ENCODE data around the gene TMEM175.

TMEM175 gene

GRCh38 chr4:885353-885752 lies 46.9 kb upstream of the TMEM175 start:
- H3K27ac Mint-ChIP-seq, result no peak overlapping the region
- TF ChIP-seq, protein P1, sequence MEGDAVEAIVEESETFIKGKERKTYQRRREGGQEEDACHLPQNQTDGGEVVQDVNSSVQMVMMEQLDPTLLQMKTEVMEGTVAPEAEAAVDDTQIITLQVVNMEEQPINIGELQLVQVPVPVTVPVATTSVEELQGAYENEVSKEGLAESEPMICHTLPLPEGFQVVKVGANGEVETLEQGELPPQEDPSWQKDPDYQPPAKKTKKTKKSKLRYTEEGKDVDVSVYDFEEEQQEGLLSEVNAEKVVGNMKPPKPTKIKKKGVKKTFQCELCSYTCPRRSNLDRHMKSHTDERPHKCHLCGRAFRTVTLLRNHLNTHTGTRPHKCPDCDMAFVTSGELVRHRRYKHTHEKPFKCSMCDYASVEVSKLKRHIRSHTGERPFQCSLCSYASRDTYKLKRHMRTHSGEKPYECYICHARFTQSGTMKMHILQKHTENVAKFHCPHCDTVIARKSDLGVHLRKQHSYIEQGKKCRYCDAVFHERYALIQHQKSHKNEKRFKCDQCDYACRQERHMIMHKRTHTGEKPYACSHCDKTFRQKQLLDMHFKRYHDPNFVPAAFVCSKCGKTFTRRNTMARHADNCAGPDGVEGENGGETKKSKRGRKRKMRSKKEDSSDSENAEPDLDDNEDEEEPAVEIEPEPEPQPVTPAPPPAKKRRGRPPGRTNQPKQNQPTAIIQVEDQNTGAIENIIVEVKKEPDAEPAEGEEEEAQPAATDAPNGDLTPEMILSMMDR (IDR thresholded peaks at IDR 0.05; ENCODE audit: unreplicated experiment in 3 of 3), result no peak
- H3K36me3 Mint-ChIP-seq (ENCODE audit: low read depth), result peaks cover 15% of the 10 kb centered on the region
- no peaks in the 10 kb centered on the region for H3K4me1 Mint-ChIP-seq
- H3K9me3 Mint-ChIP-seq, result no peaks in the 10 kb centered on the region
- no peak overlapping the region for H3K4me3 Mint-ChIP-seq
- H3K27me3 Mint-ChIP-seq (ENCODE audit: low read depth), result no peaks in the 10 kb centered on the region

DNA sequence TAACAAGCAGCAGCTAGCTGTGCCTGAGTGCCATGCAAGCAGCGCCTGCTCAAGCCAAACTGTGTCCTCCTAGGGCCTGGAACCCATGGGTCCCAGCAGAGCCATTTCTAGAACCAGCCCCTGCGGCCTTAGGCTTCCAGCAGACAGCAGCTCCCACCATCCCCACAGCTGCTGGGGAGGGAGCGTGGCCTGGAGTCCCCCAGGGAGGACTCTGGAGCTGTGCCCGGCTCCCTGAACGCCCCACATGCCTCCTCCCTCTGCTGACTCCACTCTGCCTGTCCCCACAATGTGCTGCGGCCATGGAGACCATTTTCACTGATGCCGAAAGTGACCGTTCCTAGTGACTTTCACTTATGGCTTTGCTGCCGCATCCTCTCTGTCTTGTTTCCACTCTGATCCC lies 46.0 kb upstream of the TMEM175 start:
- no peak overlapping the region for H3K27ac Mint-ChIP-seq
- H3K4me3 Mint-ChIP-seq, result no peak overlapping the region
- H3K4me1 Mint-ChIP-seq, result no peaks in the 10 kb centered on the region
- H3K36me3 Mint-ChIP-seq (ENCODE audit: low read depth), result peaks cover 15% of the 10 kb centered on the region
- no peaks in the 10 kb centered on the region for H3K27me3 Mint-ChIP-seq (ENCODE audit: low read depth)
- TF ChIP-seq, protein P1 (IDR thresholded peaks at IDR 0.05; ENCODE audit: unreplicated experiment in 3 of 3), result no peak
- no peaks in the 10 kb centered on the region for H3K9me3 Mint-ChIP-seq

GRCh38 chr4:887034-887763 lies 45.1 kb upstream of the TMEM175 start:
- H3K27me3 Mint-ChIP-seq (ENCODE audit: low read depth), result no peaks in the 10 kb centered on the region
- H3K27ac Mint-ChIP-seq, result no peak overlapping the region

DNA sequence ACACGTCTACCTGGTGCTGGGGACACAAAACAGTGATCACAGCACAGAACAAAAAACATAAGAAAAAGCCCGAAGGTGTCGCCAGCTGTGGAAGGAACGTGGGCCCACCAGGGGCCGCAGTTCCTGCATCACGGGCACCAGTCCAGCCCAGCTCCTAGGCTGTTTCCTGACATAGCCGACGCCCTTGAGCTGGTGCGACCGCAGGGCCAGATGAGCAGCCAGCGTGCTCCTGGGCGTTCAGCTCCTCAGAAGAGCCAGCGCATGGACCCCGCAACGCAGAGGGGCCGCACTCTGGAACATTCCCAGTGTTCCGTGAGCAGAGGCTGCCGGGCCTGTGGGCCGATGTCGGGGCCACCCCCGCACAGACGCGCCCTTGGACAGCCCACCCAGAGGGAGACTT lies 44.2 kb upstream of the TMEM175 start:
- no peak overlapping the region for H3K4me3 Mint-ChIP-seq
- no peaks in the 10 kb centered on the region for H3K4me1 Mint-ChIP-seq
- H3K9me3 Mint-ChIP-seq, result no peaks in the 10 kb centered on the region
- peaks cover 15% of the 10 kb centered on the region for H3K36me3 Mint-ChIP-seq (ENCODE audit: low read depth)
- no peak overlapping the region for H3K27ac Mint-ChIP-seq
- H3K27me3 Mint-ChIP-seq (ENCODE audit: low read depth), result no peaks in the 10 kb centered on the region
- TF ChIP-seq, protein P1 (IDR thresholded peaks at IDR 0.05; ENCODE audit: unreplicated experiment in 3 of 3), result no peak

More at GRCh38 chr4:887034-887763, 45.1 kb upstream of the TMEM175 start:
- H3K4me1 Mint-ChIP-seq, result no peaks in the 10 kb centered on the region
- TF ChIP-seq, protein P1 (IDR thresholded peaks at IDR 0.05; ENCODE audit: unreplicated experiment in 3 of 3), result no peak
- no peaks in the 10 kb centered on the region for H3K9me3 Mint-ChIP-seq
- peaks cover 15% of the 10 kb centered on the region for H3K36me3 Mint-ChIP-seq (ENCODE audit: low read depth)
- no peak overlapping the region for H3K4me3 Mint-ChIP-seq

DNA sequence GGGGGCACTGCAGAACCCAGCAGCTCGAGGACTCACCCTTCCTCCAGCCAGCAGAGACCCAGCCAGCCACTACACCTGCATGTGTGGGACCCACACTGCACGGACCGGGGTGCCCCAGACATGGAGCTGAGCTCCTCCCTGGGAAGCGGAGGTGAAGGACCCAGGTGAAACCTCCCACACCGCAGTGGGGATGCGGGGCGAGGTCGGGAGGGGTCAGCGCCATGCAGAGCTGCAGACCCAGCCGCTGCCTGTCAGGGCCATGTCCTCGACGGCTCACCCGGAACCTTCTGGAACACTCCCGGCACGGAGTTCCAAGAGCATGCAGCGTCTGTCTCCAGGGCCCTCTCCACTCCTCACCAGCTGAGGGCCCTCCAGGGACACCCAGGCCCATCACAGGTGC lies 42.7 kb upstream of the TMEM175 start:
- no peaks in the 10 kb centered on the region for H3K4me1 Mint-ChIP-seq
- no peak overlapping the region for H3K4me3 Mint-ChIP-seq
- H3K27ac Mint-ChIP-seq, result no peak overlapping the region
- H3K9me3 Mint-ChIP-seq, result no peaks in the 10 kb centered on the region
- peaks cover 15% of the 10 kb centered on the region for H3K36me3 Mint-ChIP-seq (ENCODE audit: low read depth)
- TF ChIP-seq, protein P1 (IDR thresholded peaks at IDR 0.05; ENCODE audit: unreplicated experiment in 3 of 3), result no peak
- H3K27me3 Mint-ChIP-seq (ENCODE audit: low read depth), result no peaks in the 10 kb centered on the region
